Spleen (tissue), 11 donors: ENCODE results near the gene SH3BGR. TPM values are rescaled to one million over a fixed set of nuclear protein-coding genes. Genes with fewer than 3 reads are reported as not detected.

Experiments used
- DNase-seq: peaks from one replicate; pipeline ENCODE4 v3.0.0-alpha.2; 2020
- H3K27ac ChIP-seq, 8 donors: fragments of 200-600 bp; sonication (generic) in 7 of 8; 1 replicate in 4 of 8; 2 replicates in 4 of 8; pipeline versions ENCODE4 v1.5.0 to v1.8.0; 2016 to 2021; ENCODE audit warnings: inconsistent platforms in 4 of 8, mild to moderate bottlenecking in 4 of 8, moderate library complexity in 1 of 8
- H3K27me3 ChIP-seq, 7 donors: fragments of 200-600 bp; sonication (generic) in 6 of 7; replicated peaks in 1 of 7; 1 replicate in 4 of 7; 2 replicates in 3 of 7; pipeline versions ENCODE4 v1.5.0 to v1.8.0; 2016 to 2021; ENCODE audit warnings: inconsistent platforms in 3 of 7, mild to moderate bottlenecking in 1 of 7
- H3K36me3 ChIP-seq, 6 donors: fragments of 200-600 bp; sonication (generic) in 5 of 6; 1 replicate in 4 of 6; 2 replicates in 2 of 6; pipeline versions ENCODE4 v1.5.0 to v1.8.0; 2016 to 2021; ENCODE audit warnings: inconsistent platforms in 2 of 6
- H3K4me1 ChIP-seq, 6 donors: fragments of 200-600 bp; sonication (generic) in 5 of 6; 1 replicate in 3 of 6; 2 replicates in 3 of 6; pipeline versions ENCODE4 v1.5.0 to v1.8.0; 2016 to 2021; ENCODE audit warnings: inconsistent platforms in 3 of 6
- H3K4me3 ChIP-seq, 8 donors: fragments of 200-600 bp; sonication (generic) in 7 of 8; 1 replicate in 4 of 8; 2 replicates in 4 of 8; pipeline versions ENCODE4 v1.5.0 to v1.8.0; 2016 to 2021; ENCODE audit warnings: inconsistent platforms in 4 of 8, mild to moderate bottlenecking in 4 of 8, moderate library complexity in 2 of 8
- H3K9me3 ChIP-seq, 8 donors: fragments of 200-600 bp; sonication (generic) in 7 of 8; 1 replicate in 4 of 8; 2 replicates in 4 of 8; pipeline versions ENCODE4 v1.5.0 to v1.8.0; 2016 to 2021; ENCODE audit warnings: inconsistent platforms in 4 of 8
- POLR2A ChIP-seq, 3 donors: fragments of 450-650 bp; IDR thresholded peaks; one replicate each; pipeline ENCODE4 v1.5.1; 2017; ENCODE audit warnings: antibody characterized with exemption in 3 of 3, mild to moderate bottlenecking in 1 of 3
- POLR2AphosphoS5 ChIP-seq, 3 donors: sonication (generic); formaldehyde crosslinking; IDR thresholded peaks; one replicate each; pipeline ENCODE4 v1.5.1; 2017; ENCODE audit warnings: antibody characterized with exemption in 3 of 3
- WGBS, 5 donors: extraction: QIAGEN DNeasy Blood & Tissue Kit in 3 of 5; methylation state at CpG; one replicate each; pipeline versions ENCODE4 v1.1.5 to v1.1.7; 2013 to 2018; 5-methylcytosine and 5-hydroxymethylcytosine counted together
- intact Hi-C: fragments of 100-400 bp; cut with DNase I; formaldehyde crosslinking; loops from one replicate; pipeline ENCODE4 v1.15.0; 2023; ENCODE audit warnings: low total_unique reads
- polyA plus RNA-seq, 3 donors: library from polyadenylated mRNA; stranded (reverse); fragments of 200-250 nt; gene quantifications; one replicate each; pipeline ENCODE4 v1.2.1, GENCODE V29; 2013
- total RNA-seq, 7 donors: library from RNA; depleted of rRNA in 3 of 7; stranded (reverse); fragments of >200 nt in 3 of 7; fragmentation: NEBNext Ultra II Directional in 4 of 7; extraction: Animal tissue kit (Norgen Biotek cat#: 25700) in 4 of 7; gene quantifications; one replicate each; pipeline versions ENCODE4 v1.1.0 to v1.2.1, GENCODE V29; 2016 to 2021
- TF ChIP-seq, protein P1 (sequence below), 11 experiments: fragments of 200-600 bp in 7 of 11; fragments of 450-650 bp in 4 of 11; sonication (generic) in 4 of 11; IDR thresholded peaks in 8 of 11; conservative IDR thresholded peaks in 3 of 11; 1 replicate in 7 of 11; 2 replicates in 4 of 11; pipeline versions ENCODE4 v1.4.0 to v1.8.0; 2016 to 2021; ENCODE audit warnings: antibody characterized with exemption in 11 of 11, inconsistent platforms in 4 of 11, mild to moderate bottlenecking in 1 of 11
- donor health status: healthy with polysubstance abuse.
- donor health status: DM: no; HTN: no; CAD: no; lungs with moderate emphysema.
- donor health status: DM: no; HTN: no; CAD: no.
- donor health status: Bipolar disorder and iron deficiency.
- donor health status: healthy.
- donor health status: DM: no; HTN: no; CAD: no.
- donor health status: DM: yes; HTN: yes; CAD: no.

The SH3BGR gene
- total and polyA plus RNA-seq, 10 donors = 0.69 to 3.7 (median 2.1) TPM

DNA sequence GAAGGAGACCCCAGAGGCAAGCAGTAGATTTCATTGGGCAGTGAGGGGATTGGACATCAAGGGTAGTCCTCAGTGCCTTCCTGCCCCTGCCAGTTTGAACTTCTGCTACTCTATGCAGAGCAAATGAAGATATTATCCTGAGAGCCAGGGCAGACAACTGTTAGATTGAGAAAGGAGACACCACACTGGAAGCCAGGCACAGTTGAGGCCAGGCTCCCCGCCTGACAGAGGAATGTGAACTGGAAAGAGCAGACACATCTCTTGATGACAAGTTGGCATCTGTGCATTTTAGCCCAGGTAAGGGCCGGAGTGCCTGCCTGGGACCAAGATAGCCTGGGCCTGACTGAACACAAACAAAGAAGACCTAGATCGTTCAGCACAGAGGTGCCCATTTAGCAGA, 16.0 kb downstream of the SH3BGR start:
- intact Hi-C loops = no loop called here
- H3K4me3 ChIP-seq = no peak overlapping the region
- DNase-seq = no peak
- no peaks in the 10 kb centered on the region for H3K4me1 ChIP-seq
- peaks cover 0 to 5% (median 0%) of the 10 kb centered on the region in 8 donors for H3K9me3 ChIP-seq
- no peaks in the 10 kb centered on the region for H3K27me3 ChIP-seq
- peaks cover 0 to 6% (median 0%) of the 10 kb centered on the region in 6 donors for H3K36me3 ChIP-seq
- no peak overlapping the region for H3K27ac ChIP-seq
- 89 to 98% (median 91%) methylated on average over 3 of the region's 3 CpGs for WGBS, 5 donors
- TF ChIP-seq POLR2AphosphoS5 (IDR thresholded peaks at IDR 0.05) = no peak
- TF ChIP-seq POLR2A (IDR thresholded peaks at IDR 0.05) = no peak
- TF ChIP-seq, protein P1, sequence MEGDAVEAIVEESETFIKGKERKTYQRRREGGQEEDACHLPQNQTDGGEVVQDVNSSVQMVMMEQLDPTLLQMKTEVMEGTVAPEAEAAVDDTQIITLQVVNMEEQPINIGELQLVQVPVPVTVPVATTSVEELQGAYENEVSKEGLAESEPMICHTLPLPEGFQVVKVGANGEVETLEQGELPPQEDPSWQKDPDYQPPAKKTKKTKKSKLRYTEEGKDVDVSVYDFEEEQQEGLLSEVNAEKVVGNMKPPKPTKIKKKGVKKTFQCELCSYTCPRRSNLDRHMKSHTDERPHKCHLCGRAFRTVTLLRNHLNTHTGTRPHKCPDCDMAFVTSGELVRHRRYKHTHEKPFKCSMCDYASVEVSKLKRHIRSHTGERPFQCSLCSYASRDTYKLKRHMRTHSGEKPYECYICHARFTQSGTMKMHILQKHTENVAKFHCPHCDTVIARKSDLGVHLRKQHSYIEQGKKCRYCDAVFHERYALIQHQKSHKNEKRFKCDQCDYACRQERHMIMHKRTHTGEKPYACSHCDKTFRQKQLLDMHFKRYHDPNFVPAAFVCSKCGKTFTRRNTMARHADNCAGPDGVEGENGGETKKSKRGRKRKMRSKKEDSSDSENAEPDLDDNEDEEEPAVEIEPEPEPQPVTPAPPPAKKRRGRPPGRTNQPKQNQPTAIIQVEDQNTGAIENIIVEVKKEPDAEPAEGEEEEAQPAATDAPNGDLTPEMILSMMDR (IDR thresholded peaks at IDR 0.05 in 8 of 11, conservative IDR thresholded peaks at IDR 0.05 in 3 of 11) = no peak

- no peak for DNase-seq
- 71 to 88% (median 82%) methylated on average over 1 of the region's 1 CpG for WGBS, 5 donors
- Histone ChIP-seq H3K27ac (no peak overlapping the region), H3K36me3 (peaks cover 0 to 6% (median 0%) of the 10 kb centered on the region in 6 donors), H3K4me1 (no peaks in the 10 kb centered on the region), H3K4me3 (no peak overlapping the region), H3K27me3 (no peaks in the 10 kb centered on the region), H3K9me3 (peaks cover 0 to 5% (median 0%) of the 10 kb centered on the region in 8 donors)
- intact Hi-C loops = no loop called here
- no peak for TF ChIP-seq POLR2AphosphoS5 (IDR thresholded peaks at IDR 0.05)
- TF ChIP-seq, protein P1 (IDR thresholded peaks at IDR 0.05 in 8 of 11, conservative IDR thresholded peaks at IDR 0.05 in 3 of 11) = no peak
Measured at GRCh38 chr21:39468559-39468958, 16.8 kb downstream of the SH3BGR start.

- Histone ChIP-seq H3K27me3 (no peaks in the 10 kb centered on the region), H3K4me3 (no peak overlapping the region), H3K36me3 (peaks cover 0 to under 1% (median 0%) of the 10 kb centered on the region in 6 donors), H3K4me1 (no peaks in the 10 kb centered on the region), H3K9me3 (peaks cover 0 to under 1% (median 0%) of the 10 kb centered on the region in 8 donors), H3K27ac (no peak overlapping the region)
- TF ChIP-seq POLR2A (IDR thresholded peaks at IDR 0.05) (no peak), POLR2AphosphoS5 (IDR thresholded peaks at IDR 0.05) (no peak)
- TF ChIP-seq, protein P1 (IDR thresholded peaks at IDR 0.05 in 8 of 11, conservative IDR thresholded peaks at IDR 0.05 in 3 of 11) = no peak
- intact Hi-C loops = no loop called here
- 92 to 98% (median 94%) methylated on average over 3 of the region's 3 CpGs for WGBS, 5 donors
- no peak for DNase-seq
Measured at GRCh38 chr21:39471598-39471997, 19.8 kb downstream of the SH3BGR start.

- 83 to 89% (median 86%) methylated on average over 4 of the region's 4 CpGs for WGBS, 5 donors
- Histone ChIP-seq H3K9me3 (no peaks in the 10 kb centered on the region), H3K27me3 (no peaks in the 10 kb centered on the region), H3K27ac (no peak overlapping the region), H3K36me3 (no peaks in the 10 kb centered on the region), H3K4me1 (no peaks in the 10 kb centered on the region), H3K4me3 (no peak overlapping the region)
- no peak for DNase-seq
- intact Hi-C loops = no loop called here
- TF ChIP-seq POLR2AphosphoS5 (IDR thresholded peaks at IDR 0.05) (no peak), POLR2A (IDR thresholded peaks at IDR 0.05) (no peak)
- TF ChIP-seq, protein P1 (IDR thresholded peaks at IDR 0.05 in 8 of 11, conservative IDR thresholded peaks at IDR 0.05 in 3 of 11) = no peak
Measured at GRCh38 chr21:39472786-39473185, 21.0 kb downstream of the SH3BGR start.
